ENCODE data around the gene EHF. TPM values are rescaled to one million over a fixed set of nuclear protein-coding genes. Genes with fewer than 3 reads are reported as not detected.

Gene EHF
- total and polyA plus RNA-seq, 2 of the 8 experiments (the other 6 are each of a cell fraction or from before 2014, with no cell fraction given): not detected

- Histone ChIP-seq H3K9ac (replicated peaks in 1 of 4; ENCODE audit: extremely low read depth in 1 of 4, low read depth in 3 of 4, low read length in 3 of 4) (no peak overlapping the region), H3K23ac (ENCODE audit: insufficient read length) (no peak overlapping the region), H3K4me2 (ENCODE audit: insufficient read depth in 1 of 2, low read depth in 2 of 2, low read length in 2 of 2) (no peak overlapping the region), H3K79me1 (ENCODE audit: low read depth, low read length) (no peaks in the 10 kb centered on the region), H3K9me3 (ENCODE audit: insufficient read depth in 2 of 2, low read depth in 1 of 2, low read length in 1 of 2) (no peaks in the 10 kb centered on the region), H3K36me3 (ENCODE audit: control insufficient read depth in 2 of 4, insufficient read depth in 4 of 4, low read length in 3 of 4) (no peaks in the 10 kb centered on the region), H3K27ac (ENCODE audit: low read depth, low read length) (no peak overlapping the region), H3K23me2 (ENCODE audit: low read depth, low read length) (no peaks in the 10 kb centered on the region), H3K27me3 (replicated peaks in 1 of 4; ENCODE audit: control insufficient read depth in 3 of 4, extremely low read depth in 1 of 4, insufficient read depth in 3 of 4, low read length in 3 of 4) (no peaks in the 10 kb centered on the region), H3K56ac (replicated peaks; ENCODE audit: insufficient read length, low read depth, low read length) (no peak overlapping the region), H3K18ac (ENCODE audit: extremely low read depth, low read length) (no peak overlapping the region), H2BK20ac (ENCODE audit: low read length) (no peak overlapping the region), H3K79me2 (ENCODE audit: control insufficient read depth in 1 of 2, insufficient read depth in 2 of 2, low read length in 2 of 2) (no peaks in the 10 kb centered on the region), H4K8ac (ENCODE audit: extremely low read depth, insufficient read depth, low read length) (no peak overlapping the region), H2BK5ac (ENCODE audit: low read depth, low read length) (no peak overlapping the region; the same call in 1 of the 2 replicates), H2AFZ (ENCODE audit: low read length) (no peak overlapping the region), H4K5ac (ENCODE audit: insufficient read length, low read depth, low read length) (no peak overlapping the region), H4K91ac (replicated peaks; ENCODE audit: insufficient read length, low read length) (no peak overlapping the region), H4K20me1 (replicated peaks in 1 of 2; ENCODE audit: control insufficient read depth in 1 of 2, insufficient read depth in 2 of 2, low read length in 2 of 2) (no peaks in the 10 kb centered on the region), H2BK120ac (replicated peaks; ENCODE audit: low read depth, low read length) (no peak overlapping the region), H3K4ac (replicated peaks; ENCODE audit: insufficient read length, low read depth, low read length) (no peak overlapping the region), H2BK15ac (ENCODE audit: low read length) (no peak overlapping the region), H3K4me3 (ENCODE audit: extremely low read depth in 1 of 4, insufficient read depth in 2 of 4, low read depth in 3 of 4, low read length in 4 of 4) (no peak overlapping the region), H2BK12ac (ENCODE audit: low read depth, low read length) (no peak overlapping the region), H3K4me1 (replicated peaks in 1 of 4; ENCODE audit: control insufficient read depth in 3 of 4, insufficient read depth in 4 of 4, low read length in 3 of 4) (peaks cover 0 to 2% (median 0%) of the 10 kb centered on the region in 4 experiments; a peak in 2 of 7 replicates), H3K14ac (ENCODE audit: insufficient read length) (no peak overlapping the region), H2AK5ac (ENCODE audit: low read depth, low read length) (no peak overlapping the region)
- 88% methylated on average over 5 of the region's 5 CpGs; no CpG with 5 or more reads in 1 of the 2 experiments for WGBS, 2 experiments (ENCODE audit: extremely low coverage in 1 of 2, insufficient coverage in 1 of 2, insufficient read length in 1 of 2, insufficient replicate concordance in 2 of 2, low coverage in 1 of 2, low lambda C conversion rate in 2 of 2, missing lambda C conversion rate in 1 of 2)
- DNase-seq (ENCODE audit: low read depth in 1 of 2, low spot score in 2 of 2) (no peak), FAIRE-seq (no peak)
- no peak for TF ChIP-seq SAP30 (IDR thresholded peaks at IDR 0.05; ENCODE audit: insufficient read depth, insufficient replicate concordance, low read length)
- no peak for TF ChIP-seq YY1 (IDR thresholded peaks at IDR 0.05; ENCODE audit: low read depth, low read length)
- no peak for TF ChIP-seq MAFK (IDR thresholded peaks at IDR 0.05; ENCODE audit: low read depth, low read length)
- no peak for TF ChIP-seq JUND (IDR thresholded peaks at IDR 0.05; ENCODE audit: low read length)
- no peak for TF ChIP-seq CREB1 (IDR thresholded peaks at IDR 0.05)
- no peak for TF ChIP-seq EGR1 (IDR thresholded peaks at IDR 0.05; ENCODE audit: borderline replicate concordance, low read depth, low read length)
- TF ChIP-seq SRF (IDR thresholded peaks at IDR 0.05; ENCODE audit: low read depth, low read length): no peak
- no peak for TF ChIP-seq CTBP2 (IDR thresholded peaks at IDR 0.05; ENCODE audit: borderline replicate concordance, insufficient read depth, insufficient read length, low read length)
- no peak for TF ChIP-seq E2F6 (IDR thresholded peaks at IDR 0.05)
- TF ChIP-seq EZH2 (IDR thresholded peaks at IDR 0.05; ENCODE audit: low read depth, low read length, severe bottlenecking): no peak
- no peak for TF ChIP-seq CHD1 (IDR thresholded peaks at IDR 0.05; ENCODE audit: low read depth, low read length)
- ChIA-PET CTCF (ENCODE audit: partially characterized antibody) (interaction anchor here (1.0 to 1.3 kb wide), 3 partner anchors 8 to 157 kb away, joined by 3 to 4 read pairs (median 3); partner anchors contain the start of gene EHF), POLR2A (ENCODE audit: partially characterized antibody) (no interaction called here)
Observed at GRCh38 chr11:34633990-34634693, 13.2 kb downstream of the EHF start.
